CD4-positive, alpha-beta T cell treated with Interleukin-6 for 4 hours (primary cell): ENCODE results near the gene CTAG1A.
"Not testable (repeated sequence)": the region's sequence is repeated elsewhere in the genome, so short reads cannot be mapped to it uniquely, and the experiment has no call there.

ENCODE experiments used
- DNase-seq: peaks from one replicate; pipeline ENCODE4 v3.0.0-alpha.2; 2020; ENCODE audit warnings: mixed read lengths

The CTAG1A gene

DNA sequence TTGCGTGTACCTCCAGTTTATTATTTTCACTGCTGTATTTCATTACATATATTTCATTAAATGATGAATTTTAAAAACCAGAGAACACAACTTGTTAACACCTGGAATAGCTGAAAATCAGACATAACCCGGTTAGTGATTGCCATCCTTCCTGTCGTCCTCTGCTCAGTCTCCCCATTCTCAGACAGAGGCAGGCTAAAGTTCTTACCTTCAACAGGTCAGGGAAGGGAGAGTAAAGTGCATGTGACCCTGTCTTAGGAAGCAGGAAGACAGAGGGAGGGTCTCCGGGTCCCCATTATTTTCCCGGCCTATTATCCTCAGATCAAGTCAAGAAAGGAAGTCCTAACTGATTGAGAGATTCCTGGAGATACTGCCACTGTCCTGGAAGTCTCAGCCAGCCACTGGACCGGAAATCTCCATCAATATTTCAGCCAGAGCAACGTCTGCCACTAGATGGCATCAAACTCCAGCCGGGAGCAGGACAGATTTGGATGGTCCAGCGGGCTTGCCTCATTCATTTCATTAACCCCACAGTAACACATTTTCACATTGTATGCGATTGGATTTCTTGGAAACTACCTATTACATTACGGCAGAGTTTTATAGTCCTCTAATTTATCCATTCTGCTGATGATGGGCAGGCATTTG lies 36.0 kb downstream of the CTAG1A start:
- DNase-seq, result not testable (repeated sequence)

DNA sequence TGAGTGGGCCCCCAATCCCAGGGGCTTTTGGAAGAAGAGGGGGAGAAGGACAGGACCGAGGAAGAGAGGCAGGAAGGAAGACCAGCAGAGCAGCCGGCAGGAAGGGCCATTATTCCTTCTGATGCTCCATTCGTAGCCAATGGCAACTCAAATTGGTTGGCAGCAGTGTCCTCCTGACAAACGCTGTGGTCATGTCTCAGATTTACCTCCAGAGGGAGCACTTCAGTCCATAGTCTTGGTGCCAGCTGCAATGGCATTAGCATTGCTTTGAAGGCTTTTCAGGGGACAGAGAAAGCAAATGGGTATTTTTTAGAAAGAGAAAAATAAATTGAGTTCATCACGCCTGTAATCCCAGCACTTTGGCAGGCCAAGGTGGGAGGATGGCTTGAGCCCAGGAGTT lies 44.0 kb downstream of the CTAG1A start:
- DNase-seq, result not testable (repeated sequence)

GRCh38 chrX:154630949-154631348 lies 46.0 kb downstream of the CTAG1A start:
- not testable (repeated sequence) for DNase-seq

- DNase-seq, result not testable (repeated sequence)
Observed at GRCh38 chrX:154633661-154634060, 48.7 kb downstream of the CTAG1A start.
